ENCODE data around the gene PMM2. TPM values are rescaled to one million over a fixed set of nuclear protein-coding genes. Genes with fewer than 3 reads are reported as not detected.

PMM2 gene
- total RNA-seq, 2 donors from 2014 or later, result 21.3 to 38.3 TPM

DNA sequence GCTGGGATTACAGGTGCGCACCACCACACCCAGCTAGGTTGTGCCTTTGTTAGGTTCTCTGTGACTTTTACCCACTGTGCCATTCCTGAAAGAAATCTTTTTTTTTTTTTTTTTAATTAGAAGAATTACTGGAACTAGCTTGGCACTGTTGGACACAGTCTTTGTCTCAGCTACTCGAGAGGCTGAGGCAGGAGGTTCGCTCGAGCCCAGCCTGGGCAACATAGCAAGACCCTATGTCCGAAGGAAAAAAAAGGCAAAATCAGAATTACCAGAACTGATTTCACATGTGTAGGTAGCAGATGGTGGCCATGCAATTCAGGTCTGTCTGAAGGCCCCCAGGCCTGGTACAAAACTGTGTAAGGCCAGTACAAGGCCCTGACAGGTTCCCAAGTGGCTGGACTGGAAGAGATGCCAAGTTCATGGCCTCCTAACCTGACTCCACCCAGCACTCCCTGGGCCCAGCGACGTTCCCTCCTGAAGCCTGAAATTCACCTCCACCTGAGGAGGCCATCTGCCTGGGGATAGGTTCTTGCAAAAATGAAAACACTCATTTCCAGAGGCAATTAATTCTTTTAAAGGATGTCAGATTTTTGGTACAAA, 48.2 kb downstream of the PMM2 start:
- intact Hi-C loops (cut with DNase I), result no loop called here

DNA sequence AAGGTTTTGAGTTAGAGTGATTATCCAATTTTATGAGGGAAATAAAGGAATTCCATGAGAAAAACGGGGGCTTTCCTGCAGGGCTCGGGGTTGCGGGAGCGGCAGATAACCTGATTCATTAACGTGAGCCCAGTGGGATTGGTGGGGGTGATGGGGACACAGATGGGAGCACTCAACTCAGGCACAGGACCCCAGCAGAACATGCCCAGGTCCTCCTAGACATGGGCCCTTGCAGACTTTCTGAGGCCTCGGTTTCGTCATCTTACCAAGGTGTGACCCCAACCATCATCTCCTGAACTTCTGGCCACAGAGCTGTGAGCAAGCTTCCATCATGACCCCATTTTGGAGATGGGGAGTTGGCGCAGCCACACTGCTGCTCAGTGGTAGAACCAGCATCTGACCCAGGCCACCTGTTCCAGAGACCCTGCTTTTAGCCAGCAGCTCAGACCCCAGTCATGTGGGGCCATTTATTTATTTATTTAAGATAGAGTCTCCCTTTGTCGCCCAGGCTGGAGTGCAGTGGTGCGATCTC, 48.8 kb downstream of the PMM2 start:
- ATAC-seq (no peak), DNase-seq (no peak)
- intact Hi-C loops (cut with DNase I), result no loop called here

More for the DNA sequence above, 48.2 kb downstream of the PMM2 start:
- ATAC-seq (no peak), DNase-seq (no peak)

DNA sequence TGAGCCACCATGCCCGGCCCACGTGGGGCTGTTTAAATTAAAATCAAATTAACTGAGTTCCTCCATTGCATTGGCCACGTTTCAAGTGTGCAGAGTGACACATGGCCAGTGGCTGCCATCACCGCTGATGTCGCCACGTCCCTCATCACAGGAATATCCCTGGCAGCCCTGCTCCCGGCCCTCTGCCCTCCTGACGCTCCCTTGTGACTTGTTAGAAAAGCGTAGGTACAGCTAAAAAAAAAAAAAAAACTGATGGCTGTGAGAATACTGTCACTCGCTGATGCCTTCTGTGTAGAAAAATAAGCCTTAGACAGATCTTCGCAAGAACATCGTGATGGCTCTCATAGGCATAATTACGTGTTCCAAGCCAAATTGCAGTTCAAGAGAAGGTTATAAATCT, 49.5 kb downstream of the PMM2 start:
- intact Hi-C loops (cut with DNase I), result no loop called here
- DNase-seq (no peak), ATAC-seq (no peak)

DNA sequence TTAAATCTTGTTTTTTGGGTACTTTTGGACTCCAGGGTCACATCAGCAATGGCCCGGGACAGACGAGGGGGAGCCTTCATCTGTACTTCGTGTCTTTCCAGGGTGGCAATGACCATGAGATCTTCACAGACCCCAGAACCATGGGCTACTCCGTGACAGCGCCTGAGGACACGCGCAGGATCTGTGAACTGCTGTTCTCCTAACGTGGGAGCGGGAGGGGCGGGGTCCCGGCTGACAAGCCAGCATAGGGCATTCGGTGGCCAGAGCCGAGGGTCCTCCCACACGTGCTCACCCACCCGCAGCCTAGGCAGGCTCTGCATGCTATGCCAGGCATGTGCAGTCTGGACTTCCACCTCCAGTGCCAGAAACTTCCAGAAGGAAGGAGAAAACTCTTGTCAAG, 50.0 kb downstream of the PMM2 start:
- intact Hi-C loops (cut with DNase I), result no loop called here
- peak; percentile 21 for DNase-seq
- no peak for ATAC-seq

DNA sequence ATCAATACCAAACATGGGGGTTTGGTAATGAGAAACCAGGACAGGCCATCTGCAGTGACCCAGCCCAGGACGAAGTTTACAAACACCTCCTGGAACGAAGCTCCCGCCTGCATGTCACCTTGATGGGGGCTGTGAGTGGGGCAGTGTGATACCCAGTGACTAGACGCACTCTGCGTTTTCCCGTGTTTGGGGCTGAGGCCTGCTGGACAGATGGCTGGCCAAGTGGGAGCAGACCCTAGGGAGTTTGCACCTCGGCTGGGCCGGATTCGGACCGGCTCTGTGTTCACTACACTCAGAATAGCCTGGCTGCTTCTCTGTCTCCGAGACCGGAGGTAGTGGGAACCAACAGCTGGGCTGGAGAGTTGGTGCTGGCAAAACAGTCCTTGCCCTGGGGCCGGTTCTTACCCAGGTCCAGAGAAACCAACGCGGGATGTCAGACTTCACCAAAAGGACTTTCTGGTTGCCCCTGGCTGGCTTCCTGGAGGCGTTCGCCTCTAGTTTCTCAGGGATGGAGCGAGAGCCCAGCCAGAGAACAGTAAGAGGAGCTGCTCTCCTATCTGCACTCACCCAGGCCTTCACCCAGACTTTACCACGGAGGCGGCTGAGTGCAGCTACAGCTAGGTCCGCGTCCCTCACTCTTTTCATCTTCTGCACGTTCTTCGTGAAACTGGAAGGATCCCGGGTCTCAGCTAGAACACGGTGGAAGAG, 50.7 kb downstream of the PMM2 start:
- DNase-seq (peak; percentile 15), ATAC-seq (no peak)
- intact Hi-C loops (cut with DNase I), result no loop called here

DNA sequence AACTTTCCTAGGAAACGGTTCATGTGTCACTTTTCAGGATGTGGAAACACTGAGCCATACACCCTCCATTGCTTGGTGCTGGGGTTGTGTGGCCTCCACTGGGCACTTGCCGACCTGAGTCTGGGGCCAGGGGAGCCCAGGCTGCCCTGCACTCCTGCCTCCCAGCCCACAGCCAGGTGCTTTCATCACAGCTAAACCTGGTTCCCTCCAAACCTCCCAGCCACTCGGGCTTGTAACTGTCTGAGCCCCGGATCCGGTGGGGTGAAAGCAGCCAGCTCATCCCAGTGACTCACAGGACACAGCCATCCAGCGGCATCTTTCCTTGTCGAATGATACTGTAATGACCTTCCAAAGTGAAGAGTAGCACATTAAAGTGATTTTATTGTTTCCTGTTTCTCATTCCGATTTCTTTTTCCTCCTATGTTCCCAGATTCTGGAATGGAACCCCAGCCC, 51.3 kb downstream of the PMM2 start:
- DNase-seq (peak; percentile 21), ATAC-seq (no peak)
- intact Hi-C loops (cut with DNase I), result no loop called here

DNA sequence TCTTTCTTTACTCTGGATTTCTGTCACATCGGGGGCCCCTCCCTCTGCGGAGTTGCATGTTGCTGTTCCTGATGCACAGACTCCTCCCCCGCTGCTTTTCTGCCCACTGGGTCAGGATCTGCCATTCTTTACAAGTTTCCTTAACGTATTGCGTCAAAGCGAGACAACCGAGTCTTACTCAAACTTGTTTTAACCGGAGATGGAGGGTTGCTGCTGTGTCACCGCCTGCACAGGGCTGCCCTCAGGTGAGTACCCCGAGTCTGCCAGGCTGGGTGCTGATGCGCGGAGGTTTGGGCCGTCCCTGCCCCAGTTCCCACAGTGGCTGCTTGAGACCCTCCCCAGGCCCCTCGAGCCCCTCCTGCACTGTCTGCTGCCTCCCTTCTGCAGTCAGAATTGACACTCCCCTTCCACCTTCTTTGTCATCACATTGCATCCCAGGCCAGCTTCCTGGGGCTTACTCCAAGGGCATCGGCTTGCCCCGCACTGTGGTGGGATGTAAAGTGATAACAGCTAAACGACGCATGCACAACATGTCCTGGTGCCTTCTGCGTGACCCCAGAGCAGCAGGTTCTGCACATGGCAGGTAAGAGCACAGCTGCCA, 51.9 kb downstream of the PMM2 start:
- intact Hi-C loops (cut with DNase I), result no loop called here
- DNase-seq, result peak; percentile 17
- ATAC-seq, result no peak

DNA sequence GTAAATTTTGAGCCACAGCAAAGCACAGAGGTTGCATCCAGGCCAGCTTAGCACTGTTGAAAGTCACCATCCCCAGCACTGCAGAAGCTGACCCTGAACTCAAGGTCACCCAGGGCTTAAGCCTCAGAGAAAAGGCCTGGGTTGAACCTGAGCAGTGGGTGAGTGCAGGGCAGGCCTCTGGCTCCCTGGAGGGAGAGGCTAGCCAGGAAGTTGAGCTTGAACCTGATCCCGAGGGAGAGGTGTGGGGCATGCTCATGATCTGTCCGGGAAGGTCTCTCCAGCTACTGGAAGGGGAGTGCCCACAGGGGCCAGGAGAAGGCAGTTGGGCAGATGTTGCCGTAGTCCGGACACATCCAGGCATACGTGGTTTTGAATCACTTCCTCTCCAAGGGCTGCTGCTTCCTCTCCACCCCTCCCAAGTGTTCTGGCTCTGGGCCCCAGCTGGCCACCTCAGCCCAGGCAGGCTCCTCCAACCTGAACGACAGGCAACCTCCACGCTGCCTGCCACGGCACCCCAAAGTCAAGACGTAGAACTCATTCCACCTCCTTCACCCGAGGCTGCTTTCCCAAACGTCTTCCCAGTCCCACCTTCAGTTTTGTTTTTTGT, 52.7 kb downstream of the PMM2 start:
- intact Hi-C loops (cut with DNase I), result no loop called here
- peak; percentile 72 for DNase-seq
- ATAC-seq, result peak; percentile 68 to 78

DNA sequence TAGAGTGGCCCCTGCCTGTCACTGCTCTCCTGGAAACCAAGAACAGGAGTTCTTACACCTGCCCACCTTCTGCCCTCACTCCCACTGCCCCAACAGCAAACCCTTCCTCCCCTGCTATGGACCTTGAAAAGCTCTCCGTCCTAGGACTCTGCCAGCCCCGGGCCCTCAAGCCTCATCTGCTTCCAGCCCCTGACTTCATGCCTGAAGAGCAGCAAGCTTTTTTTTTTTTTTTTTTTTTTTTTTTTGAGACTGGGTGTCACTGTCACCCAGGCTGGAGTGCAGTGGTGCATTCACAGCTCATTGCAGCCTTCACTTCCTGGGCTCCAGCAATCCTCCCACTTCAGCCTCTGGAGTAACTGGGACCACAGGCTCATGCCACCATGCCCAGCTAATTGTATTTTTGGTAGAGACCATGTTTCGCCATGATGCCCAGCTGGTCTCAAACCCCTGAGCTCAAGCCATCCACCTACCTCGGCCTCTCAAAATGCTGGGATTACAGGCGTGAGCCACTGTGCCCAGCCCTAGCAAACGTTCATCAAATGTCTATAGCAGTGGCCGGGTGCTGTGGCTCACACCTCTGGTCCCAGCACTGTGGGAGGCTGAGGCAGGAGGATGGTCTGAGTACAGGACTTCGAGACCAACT, 54.2 kb downstream of the PMM2 start:
- ATAC-seq, result no peak
- DNase-seq, result peak; percentile 5
- intact Hi-C loops (cut with DNase I), result no loop called here

DNA sequence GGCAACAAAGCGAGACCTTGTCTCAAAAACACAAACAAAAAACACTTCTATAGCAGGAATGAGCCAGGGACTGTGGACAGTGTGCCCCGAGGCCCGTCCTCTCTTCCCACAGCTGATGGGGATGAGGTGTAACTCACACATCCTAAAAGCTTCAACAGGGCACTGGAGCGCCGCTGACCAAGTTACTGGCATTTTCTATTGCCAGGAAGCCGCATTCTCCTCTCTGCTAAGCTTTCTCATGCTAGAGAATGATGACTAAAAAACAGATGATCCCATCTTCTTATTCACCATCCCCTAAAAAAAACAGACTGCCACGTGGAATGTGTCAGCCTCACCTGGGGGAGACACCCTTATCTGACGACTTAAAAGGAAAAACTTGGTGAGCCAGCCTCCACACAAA, 54.9 kb downstream of the PMM2 start:
- peak; percentile 9 for DNase-seq
- no peak for ATAC-seq
- intact Hi-C loops (cut with DNase I), result no loop called here

DNA sequence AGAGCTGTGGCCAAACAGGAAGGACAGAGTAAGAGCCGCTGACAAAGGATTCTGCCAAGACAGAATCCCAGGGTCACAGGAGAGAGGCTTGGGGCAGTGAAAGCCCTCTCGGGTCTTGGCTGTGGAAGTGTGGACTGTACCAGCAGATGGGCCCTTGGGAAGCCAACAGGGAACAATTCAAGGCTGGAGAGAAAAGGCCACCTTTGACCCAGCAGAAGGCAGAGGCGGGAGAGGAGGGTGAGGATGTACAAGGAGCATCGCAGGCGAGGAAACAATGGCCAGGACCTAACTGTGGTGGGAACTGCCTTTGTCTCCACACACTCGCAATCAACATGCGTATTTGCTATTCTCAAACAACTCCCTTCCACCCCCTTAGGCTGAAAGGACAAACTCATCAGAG, 55.5 kb downstream of the PMM2 start:
- intact Hi-C loops (cut with DNase I), result no loop called here
- DNase-seq (peak; percentile 17), ATAC-seq (peak in 1 of 2 donors; percentile 31)

DNA sequence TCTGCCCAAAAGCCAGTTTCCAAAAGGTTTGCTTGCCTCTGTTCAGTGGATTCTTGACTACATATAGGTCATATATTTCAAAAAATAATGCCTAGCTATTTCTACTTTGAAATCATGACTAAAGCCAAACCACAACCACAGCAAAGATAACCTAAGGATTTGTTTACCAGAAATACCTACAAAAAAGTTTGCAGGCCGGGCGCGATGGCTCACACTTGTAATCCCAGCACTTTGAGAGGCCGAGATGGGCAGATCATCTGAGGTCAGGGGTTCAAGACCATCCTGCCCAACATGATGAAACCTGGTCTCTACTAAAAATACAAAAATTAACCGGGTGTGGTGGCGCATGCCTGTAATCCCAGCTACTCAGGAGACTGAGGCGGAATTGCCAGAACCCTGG, 56.0 kb downstream of the PMM2 start:
- intact Hi-C loops (cut with DNase I), result no loop called here
- no peak for ATAC-seq
- peak; percentile 5 for DNase-seq

DNA sequence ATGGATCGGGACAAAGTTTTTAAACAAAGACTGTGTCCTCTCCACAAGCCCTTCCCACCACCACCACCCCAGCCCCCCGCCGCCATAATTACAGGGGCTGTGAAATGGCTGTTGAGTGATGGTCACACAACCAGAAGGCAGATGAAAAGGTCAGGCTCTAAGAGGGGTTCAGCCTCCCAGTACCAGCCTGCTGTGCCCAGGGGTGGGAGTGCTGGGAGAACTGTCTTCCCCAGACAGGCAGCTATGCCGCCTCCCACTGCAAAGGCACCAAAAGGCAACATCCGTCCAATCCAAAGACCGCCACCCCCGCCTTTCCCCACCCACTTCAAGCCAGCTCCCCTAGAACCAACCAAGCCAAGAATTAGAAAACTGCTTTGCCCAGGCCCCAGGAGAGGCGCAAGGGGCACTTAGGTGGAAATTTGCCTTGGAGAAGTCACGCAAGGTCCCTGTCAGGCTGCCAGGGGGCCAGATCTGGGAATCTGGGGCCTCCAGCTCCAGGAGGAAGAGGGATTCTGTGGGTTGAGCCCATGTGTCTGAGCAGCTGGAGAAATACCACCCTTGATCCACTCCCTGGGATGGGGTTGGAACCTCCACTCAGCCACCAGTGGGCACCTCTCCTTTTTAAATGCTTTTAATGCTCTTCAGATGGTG, 56.8 kb downstream of the PMM2 start:
- peak; percentile 15 for DNase-seq
- intact Hi-C loops (cut with DNase I), result no loop called here
- no peak for ATAC-seq

DNA sequence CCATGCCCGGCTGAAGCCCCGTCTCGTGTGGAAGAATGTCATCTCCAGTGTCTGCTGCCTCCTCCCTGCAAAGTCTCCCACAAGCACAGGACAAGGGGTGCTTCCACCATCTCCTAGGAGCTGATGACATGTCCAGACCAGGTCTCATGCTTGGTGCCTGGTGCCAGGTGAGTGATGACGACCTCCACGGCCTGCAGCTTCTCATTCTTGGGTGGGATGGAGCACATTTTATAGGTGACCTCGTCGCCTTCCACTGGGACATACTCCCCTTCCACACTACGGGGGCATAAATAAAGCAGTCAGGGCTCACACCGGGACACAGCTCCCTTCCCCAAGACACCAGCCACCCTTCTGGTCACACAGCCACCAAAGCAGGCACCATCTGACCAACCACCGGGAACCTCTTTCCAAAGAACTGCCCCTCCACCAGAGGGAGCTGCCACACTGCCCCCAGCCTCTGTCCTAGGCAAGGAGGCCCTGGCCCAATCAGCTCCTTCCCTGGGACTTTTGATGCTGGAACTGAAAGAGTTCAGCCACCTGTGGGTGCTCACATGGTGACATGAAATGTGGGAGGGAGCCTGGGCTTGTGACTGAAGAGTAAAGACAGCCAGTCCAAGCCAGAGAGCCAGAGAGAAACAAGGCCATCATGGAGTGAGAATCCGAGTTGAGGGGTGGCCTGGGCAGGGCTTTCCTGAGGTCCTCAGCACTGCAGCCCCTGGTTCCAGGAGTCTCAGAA, 57.6 kb downstream of the PMM2 start:
- ATAC-seq (no peak), DNase-seq (peak; percentile 8)
- intact Hi-C loops (cut with DNase I), result no loop called here

DNA sequence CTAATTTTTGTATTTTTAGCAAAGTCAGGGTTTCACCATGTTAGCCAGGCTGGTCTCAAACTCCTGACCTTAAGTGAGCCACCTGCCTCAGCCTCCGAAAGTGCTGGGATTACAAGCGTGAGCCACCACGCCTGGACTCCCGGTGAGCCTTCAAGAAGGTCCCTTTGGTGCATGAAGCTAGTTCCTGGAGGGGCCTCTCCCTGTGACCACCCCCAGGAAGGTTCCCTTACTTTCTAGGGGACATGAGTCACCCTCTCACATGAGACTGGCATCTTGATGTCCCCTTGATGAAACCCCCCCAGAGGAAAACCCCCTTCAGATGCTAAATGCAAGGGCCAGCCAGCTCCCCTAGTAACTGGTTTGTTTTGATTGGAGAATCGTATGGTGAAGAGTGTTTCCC, 58.3 kb downstream of the PMM2 start:
- intact Hi-C loops (cut with DNase I), result no loop called here
- ATAC-seq, result no peak
- no peak for DNase-seq

DNA sequence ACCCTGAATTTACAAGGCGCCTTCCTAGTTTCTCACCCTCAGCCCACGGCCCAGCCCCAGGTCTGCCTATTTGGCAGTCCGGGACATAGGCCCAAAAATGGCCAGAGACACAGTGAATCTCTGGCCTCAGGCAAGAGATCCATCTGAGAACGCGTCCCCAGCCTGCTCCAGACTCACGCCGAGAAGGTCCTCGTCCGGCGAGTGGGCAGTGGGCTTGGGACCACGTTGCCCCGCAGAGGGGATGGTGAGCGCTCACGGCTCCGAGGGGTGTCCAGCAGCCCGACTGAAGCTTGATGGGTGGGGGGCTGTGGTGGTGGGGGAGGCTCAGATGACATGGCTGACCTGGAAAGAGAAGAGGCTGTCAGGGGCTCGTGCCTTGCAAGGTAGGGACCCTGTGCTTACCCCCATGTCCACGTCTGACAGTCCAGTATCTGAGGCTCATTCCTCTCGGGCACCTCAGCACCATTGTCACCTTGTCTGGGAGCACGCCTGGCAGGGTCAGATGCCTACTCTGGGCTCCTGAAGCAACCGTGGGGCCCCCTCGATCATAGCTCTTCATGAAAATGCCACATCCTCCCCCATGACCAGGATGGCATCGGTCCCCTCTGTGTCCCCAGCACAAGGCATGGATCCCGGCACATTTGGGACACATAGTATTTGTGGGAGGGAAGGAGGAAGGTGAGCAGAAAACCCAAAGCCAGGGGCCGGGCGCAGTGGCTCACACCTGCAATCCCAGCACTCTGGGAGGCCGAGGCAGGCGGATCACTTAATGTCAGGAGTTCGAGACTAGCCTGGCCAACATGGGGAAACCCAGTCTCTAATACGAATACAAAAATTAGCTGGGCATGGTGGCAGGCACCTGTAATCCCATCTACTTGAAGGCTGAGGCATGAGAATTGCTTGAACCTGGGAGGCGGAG, 61.6 kb downstream of the PMM2 start:
- ATAC-seq (no peak), DNase-seq (peak; percentile 18)
- intact Hi-C loops (cut with DNase I), result no loop called here

Measured in left cardiac atrium (tissue), 4 donors.